OCI-LY3 (cell line): ENCODE data around the gene BRI3.

Source experiments
- H2AFZ ChIP-seq: fragments of 200-600, 300-600 bp; shearing (Covaris generic); 2 replicates; pipeline ENCODE4 v1.6.0; 2014; ENCODE audit warnings: antibody characterized with exemption, low read depth, low read length
- H3K27ac ChIP-seq: fragments of 200-600, 300-600 bp; sonication (generic); 2 replicates; pipeline ENCODE4 v1.5.1; 2014; ENCODE audit warnings: mild to moderate bottlenecking, low read length, moderate library complexity, mixed read lengths
- H3K27me3 ChIP-seq: fragments of 200-600, 300-600 bp; sonication (generic); 2 replicates; pipeline ENCODE4 v1.6.1; 2014; ENCODE audit warnings: low read depth, low read length, mixed read lengths
- H3K36me3 ChIP-seq: fragments of 200-600, 300-600 bp; sonication (generic); replicated peaks from 2 replicates; pipeline ENCODE3; 2014; ENCODE audit warnings: low read depth, low read length, mixed read lengths
- H3K4me1 ChIP-seq: fragments of 300-600, 200-600 bp; sonication (generic); 2 replicates; pipeline ENCODE4 v1.6.1; 2014; ENCODE audit warnings: low read length, mixed read lengths
- H3K4me2 ChIP-seq: fragments of 200-600, 300-600 bp; sonication (generic); 2 replicates; pipeline ENCODE4 v1.6.1; 2014; ENCODE audit warnings: low read length, mixed read lengths
- H3K4me3 ChIP-seq: fragments of 300-600, 200-600 bp; sonication (generic); 2 replicates; pipeline ENCODE4 v1.5.1; 2014; ENCODE audit warnings: antibody characterized with exemption, mild to moderate bottlenecking, low read length, moderate library complexity
- H3K79me2 ChIP-seq: fragments of 300-600, 200-600 bp; shearing (Covaris generic); 2 replicates; pipeline ENCODE4 v1.6.1; 2014; ENCODE audit warnings: mild to moderate bottlenecking, low read length, mixed read lengths
- H3K9ac ChIP-seq: fragments of 300-600, 200-600 bp; shearing (Covaris generic); 2 replicates; pipeline ENCODE4 v1.6.0; 2014; ENCODE audit warnings: mild to moderate bottlenecking, low read length, moderate library complexity
- H3K9me3 ChIP-seq: fragments of 200-600, 300-600 bp; shearing (Covaris generic); 2 replicates; pipeline ENCODE4 v1.6.1; 2014; ENCODE audit warnings: low read length, mixed read lengths; ENCODE audit not compliant: insufficient read depth
- H4K20me1 ChIP-seq: fragments of 200-600, 300-600 bp; sonication (generic); 2 replicates; pipeline ENCODE4 v1.6.1; 2016; ENCODE audit warnings: low read length, mixed read lengths; ENCODE audit not compliant: insufficient read depth
- CTCF ChIP-seq: fragments of 200-600, 300-600 bp; sonication (generic); IDR thresholded peaks from 2 replicates; pipeline ENCODE4 v1.5.1; 2014; ENCODE audit warnings: antibody characterized with exemption, low read length, low read depth
- EZH2phosphoT487 ChIP-seq: fragments of 200-600 bp; shearing (Covaris generic); IDR thresholded peaks from 2 replicates; pipeline ENCODE4 v1.6.1; 2018; ENCODE audit warnings: antibody characterized with exemption, mixed run types, low read depth

Gene BRI3

GRCh38 chr7:98278408-98278807 lies 3.1 kb upstream of the BRI3 start:
- H3K36me3 ChIP-seq, result peaks cover 3% of the 10 kb centered on the region
- peaks cover 15% of the 10 kb centered on the region for H3K79me2 ChIP-seq
- H2AFZ ChIP-seq, result no peak overlapping the region
- no peak overlapping the region for H3K4me3 ChIP-seq
- H3K9me3 ChIP-seq, result no peaks in the 10 kb centered on the region
- peaks cover 9% of the 10 kb centered on the region for H3K4me1 ChIP-seq
- H3K27ac ChIP-seq, result no peak overlapping the region
- H3K27me3 ChIP-seq, result no peaks in the 10 kb centered on the region
- no peak for TF ChIP-seq EZH2phosphoT487
- TF ChIP-seq CTCF, result no peak
- no peak overlapping the region for H3K4me2 ChIP-seq
- 0 out of 2 replicates have a peak, but pooled peaks cover 5% of the 10 kb centered on the region for H4K20me1 ChIP-seq
- no peak overlapping the region for H3K9ac ChIP-seq

- peaks cover 9% of the 10 kb centered on the region for H3K4me1 ChIP-seq
- H3K79me2 ChIP-seq, result peaks cover 19% of the 10 kb centered on the region
- no peak overlapping the region for H3K9ac ChIP-seq
- H3K27ac ChIP-seq, result no peak overlapping the region
- no peaks in the 10 kb centered on the region for H3K27me3 ChIP-seq
- no peak overlapping the region for H2AFZ ChIP-seq
- no peaks in the 10 kb centered on the region for H3K9me3 ChIP-seq
- no peak overlapping the region for H3K4me2 ChIP-seq
- H3K4me3 ChIP-seq, result no peak overlapping the region
- peaks cover 9% of the 10 kb centered on the region; the same call in 1 of the 2 replicates for H4K20me1 ChIP-seq
- peaks cover 3% of the 10 kb centered on the region for H3K36me3 ChIP-seq
- no peak for TF ChIP-seq CTCF
- TF ChIP-seq EZH2phosphoT487, result no peak
Measured at GRCh38 chr7:98278936-98279335, 2.5 kb upstream of the BRI3 start.

- peaks cover 9% of the 10 kb centered on the region for H3K4me1 ChIP-seq
- peak overlapping the region; percentile 91 for H2AFZ ChIP-seq
Measured at GRCh38 chr7:98280296-98280695, 1.2 kb upstream of the BRI3 start.

More at GRCh38 chr7:98280296-98280695, 1.2 kb upstream of the BRI3 start:
- H3K27me3 ChIP-seq, result no peaks in the 10 kb centered on the region
- H3K9me3 ChIP-seq, result no peaks in the 10 kb centered on the region
- no peak overlapping the region for H3K27ac ChIP-seq
- peaks cover 3% of the 10 kb centered on the region for H3K36me3 ChIP-seq
- peak overlapping the region; percentile 80 for H3K9ac ChIP-seq
- H4K20me1 ChIP-seq, result peaks cover 23% of the 10 kb centered on the region
- TF ChIP-seq CTCF (no peak), EZH2phosphoT487 (no peak)
- peaks cover 30% of the 10 kb centered on the region for H3K79me2 ChIP-seq
- H3K4me2 ChIP-seq, result peak overlapping the region; percentile 91
- H3K4me3 ChIP-seq, result peak overlapping the region; percentile 94
